Endothelial cell (in vitro differentiated cells): ENCODE measurements around the gene PDE11A. TPM values are rescaled to one million over a fixed set of nuclear protein-coding genes. Genes with fewer than 3 reads are reported as not detected.

Experiments used
- DNase-seq: peaks from one replicate; pipeline ENCODE4 v3.0.0; 2021; ENCODE audit warnings: low spot score
- H3K27ac Mint-ChIP-seq: one replicate; pipeline ENCODE4 v1.8.0; 2021; ENCODE audit warnings: mixed read lengths, inconsistent platforms; ENCODE audit not compliant: unreplicated experiment
- H3K27me3 Mint-ChIP-seq: one replicate; pipeline ENCODE4 v1.8.0; 2021; ENCODE audit warnings: mild to moderate bottlenecking, moderate library complexity, mixed read lengths, inconsistent platforms; ENCODE audit not compliant: unreplicated experiment
- H3K36me3 Mint-ChIP-seq: one replicate; pipeline ENCODE4 v1.8.0; 2021; ENCODE audit warnings: mild to moderate bottlenecking, low read depth, mixed read lengths, inconsistent platforms; ENCODE audit not compliant: unreplicated experiment
- H3K4me1 Mint-ChIP-seq: one replicate; pipeline ENCODE4 v1.8.0; 2021; ENCODE audit warnings: mild to moderate bottlenecking, mixed read lengths, inconsistent platforms; ENCODE audit not compliant: unreplicated experiment
- H3K4me3 Mint-ChIP-seq: one replicate; pipeline ENCODE4 v1.8.0; 2021; ENCODE audit warnings: mild to moderate bottlenecking, mixed read lengths, inconsistent platforms; ENCODE audit not compliant: unreplicated experiment
- H3K9me3 Mint-ChIP-seq: one replicate; pipeline ENCODE4 v1.8.0; 2021; ENCODE audit warnings: mixed read lengths, inconsistent platforms; ENCODE audit not compliant: unreplicated experiment
- CTCF ChIP-seq: fragments of 200-600 bp; sonication (generic); IDR thresholded peaks from one replicate; pipeline ENCODE4 v1.5.0; 2021; ENCODE audit warnings: antibody characterized with exemption; ENCODE audit not compliant: unreplicated experiment
- total RNA-seq: library from RNA; stranded (reverse); fragmentation: NEBNext Ultra II Directional; extraction: Animal tissue kit (Norgen Biotek cat#: 25700); gene quantifications from one replicate; pipeline ENCODE4 v1.2.1, GENCODE V29; 2021; ENCODE audit not compliant: unreplicated experiment

Gene PDE11A
- total RNA-seq, 1 donor from 2014 or later: 1.7 TPM

GRCh38 chr2:177917169-177917568 lies 155.4 kb downstream of the PDE11A start:
- Mint-ChIP-seq H3K4me3 (no peak overlapping the region), H3K27ac (no peak overlapping the region), H3K36me3 (no peaks in the 10 kb centered on the region), H3K27me3 (no peaks in the 10 kb centered on the region), H3K9me3 (no peaks in the 10 kb centered on the region), H3K4me1 (no peaks in the 10 kb centered on the region)
- DNase-seq: no peak
- TF ChIP-seq CTCF: no peak

DNA sequence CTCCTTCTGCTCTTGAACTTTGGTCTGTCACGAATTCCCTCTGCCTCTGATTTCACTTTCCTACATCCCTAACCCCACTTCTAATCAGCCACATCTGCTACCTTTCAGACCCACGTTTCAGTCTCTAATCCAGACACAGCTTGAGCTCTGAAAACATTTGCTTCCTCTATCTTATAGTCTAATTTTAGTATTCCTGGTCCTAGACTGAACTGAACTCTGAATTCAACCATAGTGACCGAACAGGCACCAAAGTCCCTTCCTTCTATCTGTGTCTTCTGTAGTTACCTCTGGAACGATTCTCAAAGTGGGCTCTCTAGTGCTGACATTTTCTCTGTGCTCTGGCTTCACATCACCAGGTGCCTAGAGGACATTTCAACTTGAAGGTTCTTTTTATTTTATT lies 156.2 kb downstream of the PDE11A start:
- H3K36me3 Mint-ChIP-seq: no peaks in the 10 kb centered on the region
- no peak for TF ChIP-seq CTCF
- no peaks in the 10 kb centered on the region for H3K27me3 Mint-ChIP-seq
- H3K4me1 Mint-ChIP-seq: no peaks in the 10 kb centered on the region
- DNase-seq: no peak
- no peaks in the 10 kb centered on the region for H3K9me3 Mint-ChIP-seq
- no peak overlapping the region for H3K4me3 Mint-ChIP-seq
- no peak overlapping the region for H3K27ac Mint-ChIP-seq

DNA sequence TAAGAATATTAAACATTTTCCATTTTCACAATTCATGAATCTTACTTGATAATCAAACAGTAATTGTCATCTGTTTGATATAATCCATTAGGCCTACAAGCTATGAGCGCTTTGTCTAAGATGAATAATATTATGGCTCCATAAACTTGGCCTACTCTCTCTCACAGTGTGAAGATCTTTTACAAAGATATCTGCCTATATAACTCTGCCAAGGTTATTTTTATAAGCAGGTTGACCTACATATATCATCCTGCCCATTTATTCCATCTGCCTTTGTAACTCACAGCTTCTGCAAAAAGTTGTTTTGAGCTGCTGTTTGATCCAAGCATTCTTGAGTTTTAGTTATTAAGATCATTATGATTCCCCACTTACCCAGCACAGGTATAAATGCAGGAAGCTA lies 158.3 kb downstream of the PDE11A start:
- no peak overlapping the region for H3K27ac Mint-ChIP-seq
- H3K4me3 Mint-ChIP-seq: no peak overlapping the region
- no peak for DNase-seq
- no peaks in the 10 kb centered on the region for H3K36me3 Mint-ChIP-seq
- H3K4me1 Mint-ChIP-seq: no peaks in the 10 kb centered on the region
- no peaks in the 10 kb centered on the region for H3K9me3 Mint-ChIP-seq
- H3K27me3 Mint-ChIP-seq: no peaks in the 10 kb centered on the region
- TF ChIP-seq CTCF: no peak

DNA sequence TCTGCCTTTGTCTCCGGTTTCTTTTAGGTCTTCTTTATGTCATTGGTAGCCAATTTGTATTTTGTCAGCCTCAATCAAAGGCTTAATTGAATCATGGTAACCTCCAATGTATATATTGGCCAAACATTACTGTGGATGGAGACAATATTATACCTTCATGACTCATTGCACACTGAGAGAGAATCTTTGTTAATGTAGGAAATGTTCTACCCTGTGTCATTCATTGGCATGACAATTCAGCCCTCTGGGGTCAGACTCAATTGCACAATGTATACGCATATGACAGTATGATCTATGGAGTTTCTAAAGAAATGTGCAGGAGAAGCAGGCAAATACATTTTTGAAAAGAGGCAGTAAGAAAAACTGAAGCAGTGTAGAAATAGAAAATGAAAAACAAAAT lies 162.6 kb downstream of the PDE11A start:
- DNase-seq: no peak
- no peaks in the 10 kb centered on the region for H3K36me3 Mint-ChIP-seq
- no peaks in the 10 kb centered on the region for H3K9me3 Mint-ChIP-seq
- no peak overlapping the region for H3K27ac Mint-ChIP-seq
- H3K27me3 Mint-ChIP-seq: no peaks in the 10 kb centered on the region
- no peak for TF ChIP-seq CTCF
- H3K4me1 Mint-ChIP-seq: peaks cover 6% of the 10 kb centered on the region
- no peak overlapping the region for H3K4me3 Mint-ChIP-seq

- no peak for TF ChIP-seq CTCF
- Mint-ChIP-seq H3K36me3 (no peaks in the 10 kb centered on the region), H3K4me1 (peaks cover 6% of the 10 kb centered on the region), H3K4me3 (no peak overlapping the region), H3K9me3 (no peaks in the 10 kb centered on the region), H3K27me3 (no peaks in the 10 kb centered on the region), H3K27ac (no peak overlapping the region)
- no peak for DNase-seq
These were observed 163.8 kb downstream of the PDE11A start for GRCh38 chr2:177908824-177909223.
